Mesothelial cell of epicardium (in vitro differentiated cells): ENCODE measurements around the gene ZNF558. TPM values are rescaled to one million over a fixed set of nuclear protein-coding genes. Genes with fewer than 3 reads are reported as not detected.

Experiments used
- DNase-seq, 2 experiments: peaks; one replicate each; pipeline ENCODE4 v3.0.0; 2021; ENCODE audit warnings: low spot score in 2 of 2; ENCODE audit not compliant: unreplicated experiment in 2 of 2
- H3K27ac Mint-ChIP-seq: 2 replicates; pipeline ENCODE4 v1.8.0; 2021; ENCODE audit warnings: mixed read lengths
- H3K27me3 Mint-ChIP-seq: 2 replicates; pipeline ENCODE4 v1.8.0; 2021; ENCODE audit warnings: low read depth, mixed read lengths
- H3K36me3 Mint-ChIP-seq: 2 replicates; pipeline ENCODE4 v1.8.0; 2021; ENCODE audit warnings: mixed read lengths
- H3K4me1 Mint-ChIP-seq: 2 replicates; pipeline ENCODE4 v1.8.0; 2021; ENCODE audit warnings: mixed read lengths
- H3K4me3 Mint-ChIP-seq: 2 replicates; pipeline ENCODE4 v1.8.0; 2021; ENCODE audit warnings: mild to moderate bottlenecking, moderate library complexity, mixed read lengths
- H3K9me3 Mint-ChIP-seq: 2 replicates; pipeline ENCODE4 v1.8.0; 2021; ENCODE audit warnings: mixed read lengths
- CTCF ChIP-seq: fragments of 200-600 bp; sonication (generic); IDR thresholded peaks from one replicate; pipeline ENCODE4 v1.5.0; 2021; ENCODE audit warnings: antibody characterized with exemption; ENCODE audit not compliant: unreplicated experiment
- total RNA-seq: library from RNA; stranded (reverse); gene quantifications from 3 replicates; pipeline ENCODE4 v1.2.1, GENCODE V29; 2021

The ZNF558 gene
- total RNA-seq, 1 donor from 2014 or later, result 81.2 TPM

GRCh38 chr19:8858260-8858659, 26.2 kb upstream of the ZNF558 start:
- no peak for TF ChIP-seq CTCF

GRCh38 chr19:8850488-8850887, 18.4 kb upstream of the ZNF558 start:
- no peak for DNase-seq
- Mint-ChIP-seq H3K4me3 (no peak overlapping the region), H3K9me3 (peaks cover 47% of the 10 kb centered on the region), H3K27ac (no peak overlapping the region), H3K4me1 (no peaks in the 10 kb centered on the region), H3K36me3 (peaks cover 8% of the 10 kb centered on the region), H3K27me3 (no peaks in the 10 kb centered on the region)
- TF ChIP-seq CTCF, result no peak

More at GRCh38 chr19:8858260-8858659, 26.2 kb upstream of the ZNF558 start:
- Mint-ChIP-seq H3K36me3 (no peaks in the 10 kb centered on the region), H3K4me3 (no peak overlapping the region), H3K27ac (no peak overlapping the region), H3K4me1 (no peaks in the 10 kb centered on the region), H3K27me3 (no peaks in the 10 kb centered on the region), H3K9me3 (peaks cover 43% of the 10 kb centered on the region)
- DNase-seq, result no peak

- DNase-seq, result no peak
- Mint-ChIP-seq H3K4me3 (no peak overlapping the region), H3K36me3 (peaks cover 8% of the 10 kb centered on the region), H3K4me1 (no peaks in the 10 kb centered on the region), H3K9me3 (peaks cover 46% of the 10 kb centered on the region), H3K27ac (no peak overlapping the region), H3K27me3 (no peaks in the 10 kb centered on the region)
- TF ChIP-seq CTCF, result no peak
These were observed 17.1 kb upstream of the ZNF558 start for GRCh38 chr19:8849232-8849631.

GRCh38 chr19:8846819-8847218, 14.7 kb upstream of the ZNF558 start:
- TF ChIP-seq CTCF, result no peak
- Mint-ChIP-seq H3K4me1 (no peaks in the 10 kb centered on the region), H3K9me3 (peaks cover 44% of the 10 kb centered on the region), H3K4me3 (no peak overlapping the region), H3K36me3 (peaks cover 8% of the 10 kb centered on the region), H3K27me3 (no peaks in the 10 kb centered on the region), H3K27ac (no peak overlapping the region)
- DNase-seq, result no peak

- Mint-ChIP-seq H3K27ac (no peak overlapping the region), H3K4me1 (no peaks in the 10 kb centered on the region), H3K27me3 (no peaks in the 10 kb centered on the region), H3K4me3 (no peak overlapping the region), H3K9me3 (peaks cover 36% of the 10 kb centered on the region), H3K36me3 (peaks cover 3% of the 10 kb centered on the region)
- DNase-seq, result no peak
- no peak for TF ChIP-seq CTCF
These were observed 8.6 kb upstream of the ZNF558 start for GRCh38 chr19:8840708-8841107.

- no peak for DNase-seq
- H3K4me3 Mint-ChIP-seq, result no peak overlapping the region
- peaks cover 32% of the 10 kb centered on the region for H3K9me3 Mint-ChIP-seq
- H3K36me3 Mint-ChIP-seq, result peaks cover 3% of the 10 kb centered on the region
- no peak for TF ChIP-seq CTCF
- H3K27me3 Mint-ChIP-seq, result no peaks in the 10 kb centered on the region
- H3K4me1 Mint-ChIP-seq, result peaks cover 9% of the 10 kb centered on the region
- H3K27ac Mint-ChIP-seq, result no peak overlapping the region
These were observed 3.8 kb upstream of the ZNF558 start for GRCh38 chr19:8835877-8836276.
